ENCODE data around the gene ANKK1.

GRCh38 chr11:113407163-113407562, 19.6 kb downstream of the ANKK1 start:
- TF ChIP-seq EZH2 (IDR thresholded peaks at IDR 0.05; ENCODE audit: borderline replicate concordance, insufficient read depth, low read depth, low read length, poor library complexity, severe bottlenecking) (no peak), CTCF (IDR thresholded peaks at IDR 0.05) (no peak)

Measured in B cell (primary cell).